ENCODE data around the gene SLC12A4. TPM values are rescaled to one million over a fixed set of nuclear protein-coding genes. Genes with fewer than 3 reads are reported as not detected.
"Not testable (repeated sequence)": the region's sequence is repeated elsewhere in the genome, so short reads cannot be mapped to it uniquely, and the experiment has no call there.

SLC12A4 gene
- 10 to 100 TPM; 37.9 to 40.0 TPM for total RNA-seq

GRCh38 chr16:67968400-67969253, at the start of gene SLC12A4:
Gene SLC12A4 (minus strand): TSS chr16:67968637. CDS start chr16:67968553, 84 bp downstream.
- Mint-ChIP-seq H3K4me3 (peak within 1 kb of the TSS; percentile 100), H3K27me3 (no peaks in the 10 kb centered on the region), H3K9me3 (no peaks in the 10 kb centered on the region), H3K36me3 (ENCODE audit: low read depth) (peaks cover 5% of the 10 kb centered on the region), H3K27ac (peak within 1 kb of the TSS; percentile 95), H3K4me1 (peaks cover 26% of the 10 kb centered on the region)
- ChIA-PET POLR2A (interaction anchor here (0.8 to 6.6 kb wide), 11 partner anchors 15 to 64 kb away, joined by 3 to 41 read pairs (median 4); partner anchors contain the start of genes DDX28, DPEP2, DUS2 and PSMB10), CTCF (interaction anchor here (1.0 to 2.1 kb wide), 2 partner anchors 72 to 97 kb away, joined by 3 to 7 read pairs; no protein-coding TSS in a partner anchor)
- peak; percentile 89 for DNase-seq

GRCh38 chr16:68015681-68016080, 47.2 kb upstream of the SLC12A4 start, which contains the start of gene DPEP2NB:
Gene DPEP2NB (minus strand): TSS chr16:68015911. CDS start chr16:68015770, 141 bp downstream.
- Mint-ChIP-seq H3K9me3 (no peaks in the 10 kb centered on the region), H3K36me3 (ENCODE audit: low read depth) (no peaks in the 10 kb centered on the region), H3K4me3 (no peak within 1 kb of the TSS), H3K4me1 (peaks cover 17% of the 10 kb centered on the region), H3K27me3 (peaks cover 2% of the 10 kb centered on the region), H3K27ac (no peak within 1 kb of the TSS)
- POLR2A ChIA-PET, result interaction anchor here (0.8 to 1.0 kb wide), 2 partner anchors 17 to 80 kb away, joined by 3 read pairs; partner anchors contain the start of genes DPEP2 and PSMB10
- CTCF ChIA-PET, result interaction anchor here (0.7 to 2.3 kb wide), 4 partner anchors 13 to 73 kb away, joined by 3 to 11 read pairs (median 3); no protein-coding TSS in a partner anchor
- DNase-seq, result no peak

GRCh38 chr16:68013440-68013839, 45.0 kb upstream of the SLC12A4 start:
- POLR2A ChIA-PET, result interaction anchor here (4.3 kb wide), 1 partner anchor 9 kb away, joined by 23 read pairs; the partner anchor contains the start of genes DDX28 and DUS2
- no peak overlapping the region for H3K27ac Mint-ChIP-seq
- peaks cover 2% of the 10 kb centered on the region for H3K27me3 Mint-ChIP-seq
- H3K4me3 Mint-ChIP-seq, result no peak overlapping the region
- DNase-seq, result no peak
- no peaks in the 10 kb centered on the region for H3K9me3 Mint-ChIP-seq
- peaks cover 21% of the 10 kb centered on the region for H3K4me1 Mint-ChIP-seq
- no peaks in the 10 kb centered on the region for H3K36me3 Mint-ChIP-seq (ENCODE audit: low read depth)
- CTCF ChIA-PET, result interaction anchor here (2.0 kb wide), 1 partner anchor 9 kb away, joined by 7 read pairs; the partner anchor contains the start of genes DDX28 and DUS2

- H3K27ac Mint-ChIP-seq; H3K9me3 Mint-ChIP-seq; H3K36me3 Mint-ChIP-seq (ENCODE audit: low read depth); DNase-seq; POLR2A ChIA-PET; CTCF ChIA-PET; H3K4me3 Mint-ChIP-seq; H3K27me3 Mint-ChIP-seq: not testable (repeated sequence)
- peaks cover 29% of the 10 kb centered on the region for H3K4me1 Mint-ChIP-seq
Observed at GRCh38 chr16:68009872-68010271, 41.4 kb upstream of the SLC12A4 start.

GRCh38 chr16:68009157-68009735, 40.8 kb upstream of the SLC12A4 start:
- no peaks in the 10 kb centered on the region for H3K9me3 Mint-ChIP-seq
- ChIA-PET CTCF (no interaction called here), POLR2A (no interaction called here)
- no peak for DNase-seq
- no peak overlapping the region for H3K27ac Mint-ChIP-seq
- H3K36me3 Mint-ChIP-seq (ENCODE audit: low read depth), result no peaks in the 10 kb centered on the region
- peaks cover 2% of the 10 kb centered on the region for H3K27me3 Mint-ChIP-seq
- peaks cover 32% of the 10 kb centered on the region for H3K4me1 Mint-ChIP-seq
- no peak overlapping the region for H3K4me3 Mint-ChIP-seq

- no peaks in the 10 kb centered on the region for H3K36me3 Mint-ChIP-seq (ENCODE audit: low read depth)
- H3K27ac Mint-ChIP-seq, result peak overlapping the region; percentile 87
- ChIA-PET POLR2A (interaction anchor here (0.6 to 3.6 kb wide), 11 partner anchors 11 to 290 kb away, joined by 3 to 42 read pairs (median 4); partner anchors contain the start of genes DDX28, DUS2, NFATC3 and PSMB10), CTCF (interaction anchor here (0.6 to 2.2 kb wide), 10 partner anchors 9 to 333 kb away, joined by 3 to 8 read pairs (median 3); partner anchors contain the start of genes DDX28 and DUS2)
- DNase-seq, result peak; percentile 65
- H3K4me1 Mint-ChIP-seq, result peaks cover 28% of the 10 kb centered on the region
- H3K4me3 Mint-ChIP-seq, result no peak overlapping the region
- no peaks in the 10 kb centered on the region for H3K9me3 Mint-ChIP-seq
- no peaks in the 10 kb centered on the region for H3K27me3 Mint-ChIP-seq
Observed at GRCh38 chr16:68005786-68006286, 37.4 kb upstream of the SLC12A4 start.

GRCh38 chr16:68005211-68005610, 36.8 kb upstream of the SLC12A4 start:
- Mint-ChIP-seq H3K9me3 (no peaks in the 10 kb centered on the region), H3K4me3 (no peak overlapping the region), H3K27me3 (no peaks in the 10 kb centered on the region), H3K4me1 (peaks cover 31% of the 10 kb centered on the region), H3K27ac (peak overlapping the region; percentile 87), H3K36me3 (ENCODE audit: low read depth) (no peaks in the 10 kb centered on the region)
- no peak for DNase-seq
- CTCF ChIA-PET, result interaction anchor here (0.6 to 2.2 kb wide), 9 partner anchors 9 to 333 kb away, joined by 3 to 8 read pairs (median 3); partner anchors contain the start of genes DDX28 and DUS2
- POLR2A ChIA-PET, result interaction anchor here (0.7 to 3.6 kb wide), 11 partner anchors 10 to 289 kb away, joined by 3 to 42 read pairs (median 4); partner anchors contain the start of genes DDX28, DUS2, NFATC3 and PSMB10

- peaks cover 9% of the 10 kb centered on the region for H3K36me3 Mint-ChIP-seq (ENCODE audit: low read depth)
- H3K27me3 Mint-ChIP-seq, result no peaks in the 10 kb centered on the region
- no peak overlapping the region for H3K4me3 Mint-ChIP-seq
- ChIA-PET POLR2A (interaction anchor here (1.6 to 2.6 kb wide), 3 partner anchors 9 to 68 kb away, joined by 5 to 7 read pairs (median 5); partner anchors contain the start of genes DDX28, DUS2 and PSMB10), CTCF (interaction anchor here (0.8 to 2.1 kb wide), 4 partner anchors 12 to 38 kb away, joined by 3 to 9 read pairs (median 4); no protein-coding TSS in a partner anchor)
- H3K9me3 Mint-ChIP-seq, result peaks cover 6% of the 10 kb centered on the region
- H3K27ac Mint-ChIP-seq, result no peak overlapping the region
- no peak for DNase-seq
- peaks cover 46% of the 10 kb centered on the region for H3K4me1 Mint-ChIP-seq
Observed at GRCh38 chr16:68003031-68003430, 34.6 kb upstream of the SLC12A4 start.

- H3K27ac Mint-ChIP-seq, result peak overlapping the region; percentile 89
- ChIA-PET POLR2A (interaction anchor here (0.9 to 4.0 kb wide), 3 partner anchors 22 to 84 kb away, joined by 3 to 36 read pairs (median 15); partner anchors contain the start of genes DDX28, DUS2, NFATC3 and SLC12A4), CTCF (interaction anchor here (1.4 to 3.5 kb wide), 4 partner anchors 22 to 84 kb away, joined by 3 to 16 read pairs (median 4); partner anchors contain the start of genes DDX28, DUS2 and NFATC3)
- H3K27me3 Mint-ChIP-seq, result no peaks in the 10 kb centered on the region
- no peak for DNase-seq
- H3K4me3 Mint-ChIP-seq, result peak overlapping the region; percentile 69
- peaks cover 12% of the 10 kb centered on the region for H3K36me3 Mint-ChIP-seq (ENCODE audit: low read depth)
- peaks cover 48% of the 10 kb centered on the region for H3K4me1 Mint-ChIP-seq
- H3K9me3 Mint-ChIP-seq, result peaks cover 9% of the 10 kb centered on the region
Observed at GRCh38 chr16:68000450-68000849, 32.0 kb upstream of the SLC12A4 start.

GRCh38 chr16:67999985-68000384, 31.5 kb upstream of the SLC12A4 start:
- DNase-seq, result no peak
- ChIA-PET POLR2A (interaction anchor here (0.9 to 4.0 kb wide), 3 partner anchors 23 to 85 kb away, joined by 3 to 36 read pairs (median 15); partner anchors contain the start of genes DDX28, DUS2, NFATC3 and SLC12A4), CTCF (interaction anchor here (1.4 to 3.5 kb wide), 3 partner anchors 23 to 85 kb away, joined by 4 to 16 read pairs (median 4); partner anchors contain the start of genes DDX28, DUS2 and NFATC3)
- Mint-ChIP-seq H3K27me3 (no peaks in the 10 kb centered on the region), H3K9me3 (peaks cover 9% of the 10 kb centered on the region), H3K36me3 (ENCODE audit: low read depth) (peaks cover 12% of the 10 kb centered on the region), H3K4me3 (peak overlapping the region; percentile 69), H3K27ac (peak overlapping the region; percentile 89), H3K4me1 (peaks cover 49% of the 10 kb centered on the region)

- H3K36me3 Mint-ChIP-seq (ENCODE audit: low read depth), result peaks cover 12% of the 10 kb centered on the region
- peak within 1 kb of the TSS; percentile 89 for H3K27ac Mint-ChIP-seq
- POLR2A ChIA-PET, result interaction anchor here (0.7 to 4.0 kb wide), 14 partner anchors 11 to 437 kb away, joined by 3 to 36 read pairs (median 4); partner anchors contain the start of genes CTCF, DDX28, DPEP2NB and DUS2
- CTCF ChIA-PET, result interaction anchor here (0.6 to 3.5 kb wide), 9 partner anchors 10 to 183 kb away, joined by 3 to 16 read pairs (median 4); partner anchors contain the start of genes DDX28, DUS2, LCAT and NFATC3
- peak; percentile 58 for DNase-seq
- not testable (repeated sequence) for H3K27me3 Mint-ChIP-seq, H3K9me3 Mint-ChIP-seq
- H3K4me1 Mint-ChIP-seq, result peaks cover 50% of the 10 kb centered on the region
- H3K4me3 Mint-ChIP-seq, result peak within 1 kb of the TSS; percentile 69
Observed at GRCh38 chr16:67998779-67999688, 30.6 kb upstream of the SLC12A4 start, which contains the start of gene DPEP2. Gene DPEP2 (minus strand): TSS chr16:67999484. CDS start chr16:67993212, 6,272 bp downstream.

Measured in activated CD4-positive, alpha-beta memory T cell treated with anti-CD3 and anti-CD28 coated beads, Interleukin-2, amount 10 ng/mL, durations not matched to agents 7 days and 5 days (primary cell).